Esophagus squamous epithelium (tissue), 5 donors: ENCODE data around the gene PLGRKT. TPM values are rescaled to one million over a fixed set of nuclear protein-coding genes. Genes with fewer than 3 reads are reported as not detected.
"Not testable (repeated sequence)": the region's sequence is repeated elsewhere in the genome, so short reads cannot be mapped to it uniquely, and the experiment has no call there.

Source experiments
- DNase-seq: peaks from one replicate; lab custom pipeline; 2025; lab: John Stamatoyannopoulos, UW
- H3K27ac ChIP-seq, 4 donors: fragments of 200-600 bp; sonication (generic); one replicate each; pipeline ENCODE4 v1.5.1; 2016 to 2019; ENCODE audit warnings: mild to moderate bottlenecking in 1 of 4
- H3K27me3 ChIP-seq, 4 donors: fragments of 200-600 bp; sonication (generic); 1 replicate in 3 of 4; 2 replicates in 1 of 4; pipeline versions ENCODE4 v1.5.1 to v1.6.0; 2017 to 2021; ENCODE audit warnings: antibody characterized with exemption in 1 of 4
- H3K36me3 ChIP-seq, 3 donors: fragments of 200-600 bp; sonication (generic); one replicate each; pipeline ENCODE4 v1.5.1; 2016 to 2019
- H3K4me1 ChIP-seq, 3 donors: fragments of 200-600 bp; sonication (generic); one replicate each; pipeline ENCODE4 v1.5.1; 2017 to 2019
- H3K4me3 ChIP-seq, 4 donors: fragments of 200-600 bp; sonication (generic); 1 replicate in 3 of 4; 2 replicates in 1 of 4; pipeline ENCODE4 v1.5.1; 2016 to 2019; ENCODE audit warnings: mild to moderate bottlenecking in 2 of 4, moderate library complexity in 1 of 4
- H3K9me3 ChIP-seq, 3 donors: fragments of 200-600 bp; sonication (generic); one replicate each; pipeline ENCODE4 v1.5.1; 2016 to 2019
- POLR2A ChIP-seq, 4 donors: fragments of 450-650 bp; IDR thresholded peaks; one replicate each; pipeline ENCODE4 v1.6.1; 2017; ENCODE audit warnings: antibody characterized with exemption in 4 of 4, mild to moderate bottlenecking in 4 of 4, moderate library complexity in 3 of 4
- WGBS, 2 donors: methylation state at CpG; one replicate each; pipeline ENCODE4 v1.1.5; 2018; 5-methylcytosine and 5-hydroxymethylcytosine counted together
- intact Hi-C: fragments of 100-400 bp; cut with DNase I; formaldehyde crosslinking; loops from one replicate; pipeline ENCODE4 v1.15.0; 2022
- total RNA-seq, 4 donors: library from RNA; depleted of rRNA; stranded (reverse); fragments of >200 nt; gene quantifications; one replicate each; pipeline ENCODE4 v1.1.0, GENCODE V29; 2016
- TF ChIP-seq, protein P1 (sequence below), 6 experiments: fragments of 450-650 bp in 4 of 6; fragments of 200-600 bp in 2 of 6; sonication (generic) in 2 of 6; IDR thresholded peaks; one replicate each; pipeline ENCODE4 v1.5.1; 2016 to 2019; ENCODE audit warnings: antibody characterized with exemption in 6 of 6, mild to moderate bottlenecking in 4 of 6, moderate library complexity in 4 of 6
- donor health status: DM: yes; HTN: yes; CAD: no.

Gene PLGRKT
- total RNA-seq, 4 donors from 2014 or later: 13.4 to 25.6 (median 20.0) TPM

DNA sequence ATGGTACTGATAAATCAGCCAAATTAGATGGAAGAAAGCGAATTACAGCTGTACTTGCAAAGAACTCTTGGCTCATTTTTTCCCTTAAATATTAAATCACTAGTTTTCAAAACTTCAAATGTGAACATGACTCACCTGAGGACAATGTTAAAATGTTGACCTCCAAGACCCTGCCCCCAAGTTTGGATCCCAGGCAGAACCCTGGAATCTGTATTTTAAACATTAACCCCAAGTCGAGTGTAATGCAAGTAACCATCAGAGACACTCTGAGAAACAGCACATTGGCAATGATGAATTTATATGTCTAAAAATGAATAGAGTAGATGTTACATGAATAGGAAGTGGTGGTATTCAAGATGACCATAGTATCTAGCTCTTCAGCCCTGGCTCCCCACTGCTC is 10.3 kb upstream of the PLGRKT start:
- H3K36me3 ChIP-seq: no peaks in the 10 kb centered on the region
- H3K27me3 ChIP-seq: no peaks in the 10 kb centered on the region
- no peaks in the 10 kb centered on the region for H3K9me3 ChIP-seq
- H3K4me3 ChIP-seq: no peak overlapping the region
- no peak overlapping the region for H3K27ac ChIP-seq
- WGBS, 2 donors: 82 to 88% methylated on average over 2 of the region's 2 CpGs
- intact Hi-C loops: no loop called here
- peaks cover 12 to 52% (median 25%) of the 10 kb centered on the region in 3 donors for H3K4me1 ChIP-seq
- TF ChIP-seq, protein P1, sequence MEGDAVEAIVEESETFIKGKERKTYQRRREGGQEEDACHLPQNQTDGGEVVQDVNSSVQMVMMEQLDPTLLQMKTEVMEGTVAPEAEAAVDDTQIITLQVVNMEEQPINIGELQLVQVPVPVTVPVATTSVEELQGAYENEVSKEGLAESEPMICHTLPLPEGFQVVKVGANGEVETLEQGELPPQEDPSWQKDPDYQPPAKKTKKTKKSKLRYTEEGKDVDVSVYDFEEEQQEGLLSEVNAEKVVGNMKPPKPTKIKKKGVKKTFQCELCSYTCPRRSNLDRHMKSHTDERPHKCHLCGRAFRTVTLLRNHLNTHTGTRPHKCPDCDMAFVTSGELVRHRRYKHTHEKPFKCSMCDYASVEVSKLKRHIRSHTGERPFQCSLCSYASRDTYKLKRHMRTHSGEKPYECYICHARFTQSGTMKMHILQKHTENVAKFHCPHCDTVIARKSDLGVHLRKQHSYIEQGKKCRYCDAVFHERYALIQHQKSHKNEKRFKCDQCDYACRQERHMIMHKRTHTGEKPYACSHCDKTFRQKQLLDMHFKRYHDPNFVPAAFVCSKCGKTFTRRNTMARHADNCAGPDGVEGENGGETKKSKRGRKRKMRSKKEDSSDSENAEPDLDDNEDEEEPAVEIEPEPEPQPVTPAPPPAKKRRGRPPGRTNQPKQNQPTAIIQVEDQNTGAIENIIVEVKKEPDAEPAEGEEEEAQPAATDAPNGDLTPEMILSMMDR (IDR thresholded peaks at IDR 0.05): no peak
- TF ChIP-seq POLR2A (IDR thresholded peaks at IDR 0.05): no peak
- no peak for DNase-seq

DNA sequence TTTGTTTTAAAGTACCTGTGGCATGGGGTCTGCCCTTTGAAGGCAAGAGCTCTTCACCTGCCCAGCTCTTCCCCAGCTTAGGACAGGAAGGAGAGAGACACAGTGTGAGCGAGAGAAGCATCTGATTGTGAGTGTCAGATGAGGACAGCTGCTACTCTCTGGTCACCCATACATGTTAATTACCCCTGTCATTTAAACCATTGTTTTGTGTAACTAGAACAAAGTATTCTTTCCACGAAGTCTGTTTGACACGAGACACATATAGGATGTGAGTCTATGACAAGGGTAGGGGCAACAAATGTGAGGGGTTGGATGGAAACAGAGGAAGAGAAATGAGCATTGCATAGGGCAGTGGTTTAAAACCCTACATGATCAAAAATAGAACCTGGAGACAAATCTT is 9.6 kb upstream of the PLGRKT start:
- intact Hi-C loops: no loop called here
- no peak overlapping the region for H3K27ac ChIP-seq
- H3K4me1 ChIP-seq: peaks cover 12 to 45% (median 22%) of the 10 kb centered on the region in 3 donors
- no peak for DNase-seq
- TF ChIP-seq POLR2A (IDR thresholded peaks at IDR 0.05): no peak
- TF ChIP-seq, protein P1 (IDR thresholded peaks at IDR 0.05): no peak
- no peaks in the 10 kb centered on the region for H3K36me3 ChIP-seq
- no peaks in the 10 kb centered on the region for H3K9me3 ChIP-seq
- H3K4me3 ChIP-seq: no peak overlapping the region
- H3K27me3 ChIP-seq: no peaks in the 10 kb centered on the region
- 77 to 83% methylated on average over 3 of the region's 3 CpGs for WGBS, 2 donors

DNA sequence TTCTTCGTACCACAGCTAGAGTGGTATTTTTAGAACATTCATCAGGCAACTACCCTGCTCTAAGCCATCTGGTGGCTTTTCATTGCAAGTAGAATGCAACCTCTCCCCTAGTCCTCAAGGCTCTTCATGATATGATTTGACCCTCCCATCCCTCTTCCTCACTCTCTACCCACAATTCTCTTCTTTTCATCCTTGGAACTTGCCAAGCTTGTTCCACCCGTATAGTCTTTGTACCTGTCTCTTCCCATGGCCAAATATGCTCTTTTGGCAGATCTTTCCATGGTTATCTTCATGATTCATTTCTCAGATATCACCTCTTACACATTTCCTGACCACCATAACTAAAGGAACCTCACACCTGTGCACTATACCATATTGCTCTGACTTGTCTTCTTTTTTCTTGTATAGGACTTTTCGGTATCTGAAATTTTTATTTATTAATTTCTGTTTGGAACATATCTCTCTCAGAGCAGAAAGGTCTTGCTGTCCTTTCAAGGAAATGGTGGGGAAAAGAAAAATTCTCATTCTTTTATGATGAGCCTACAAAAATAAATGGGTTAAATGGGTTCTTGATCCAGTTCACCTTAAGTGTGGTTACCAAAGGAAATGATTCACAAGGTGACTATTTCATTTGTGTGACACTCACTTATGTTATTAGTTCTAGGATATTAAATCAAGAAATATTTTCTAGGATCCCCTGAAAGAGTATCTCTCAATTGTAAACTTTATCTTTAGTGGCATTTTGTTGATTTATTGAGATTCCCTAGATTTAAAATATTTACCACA is 8.9 kb upstream of the PLGRKT start:
- H3K36me3 ChIP-seq: no peaks in the 10 kb centered on the region
- intact Hi-C loops: no loop called here
- no peaks in the 10 kb centered on the region for H3K9me3 ChIP-seq
- H3K27ac ChIP-seq: no peak overlapping the region
- WGBS, 2 donors: 68 to 74% methylated on average over 3 of the region's 3 CpGs
- peaks cover 12 to 38% (median 17%) of the 10 kb centered on the region in 3 donors for H3K4me1 ChIP-seq
- TF ChIP-seq POLR2A (IDR thresholded peaks at IDR 0.05): no peak
- TF ChIP-seq, protein P1 (IDR thresholded peaks at IDR 0.05): no peak
- no peak for DNase-seq
- no peaks in the 10 kb centered on the region for H3K27me3 ChIP-seq
- no peak overlapping the region for H3K4me3 ChIP-seq

DNA sequence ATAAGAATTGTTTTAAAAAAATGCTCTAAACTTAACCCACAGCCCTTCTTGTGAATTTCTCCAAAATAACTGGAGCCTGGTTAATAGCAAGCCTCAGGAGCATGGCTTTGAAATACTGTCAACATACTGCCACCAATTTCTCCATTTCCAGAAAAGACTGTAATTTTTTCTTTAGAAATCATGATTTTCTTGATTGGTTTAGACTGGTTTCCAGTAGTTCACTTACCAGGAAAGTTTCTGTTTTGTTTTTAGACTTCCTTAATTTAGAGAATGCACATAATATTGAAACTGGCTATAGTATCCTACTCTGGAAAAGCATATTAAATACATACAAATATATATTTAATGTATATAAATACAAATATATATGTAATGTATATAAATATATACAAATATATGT is 8.2 kb upstream of the PLGRKT start:
- DNase-seq: no peak
- H3K9me3 ChIP-seq: no peaks in the 10 kb centered on the region
- H3K4me3 ChIP-seq: no peak overlapping the region
- peaks cover 9 to 31% (median 11%) of the 10 kb centered on the region in 3 donors for H3K4me1 ChIP-seq
- H3K27me3 ChIP-seq: no peaks in the 10 kb centered on the region
- no peak overlapping the region for H3K27ac ChIP-seq
- no peak for TF ChIP-seq POLR2A (IDR thresholded peaks at IDR 0.05)
- H3K36me3 ChIP-seq: no peaks in the 10 kb centered on the region
- intact Hi-C loops: no loop called here

DNA sequence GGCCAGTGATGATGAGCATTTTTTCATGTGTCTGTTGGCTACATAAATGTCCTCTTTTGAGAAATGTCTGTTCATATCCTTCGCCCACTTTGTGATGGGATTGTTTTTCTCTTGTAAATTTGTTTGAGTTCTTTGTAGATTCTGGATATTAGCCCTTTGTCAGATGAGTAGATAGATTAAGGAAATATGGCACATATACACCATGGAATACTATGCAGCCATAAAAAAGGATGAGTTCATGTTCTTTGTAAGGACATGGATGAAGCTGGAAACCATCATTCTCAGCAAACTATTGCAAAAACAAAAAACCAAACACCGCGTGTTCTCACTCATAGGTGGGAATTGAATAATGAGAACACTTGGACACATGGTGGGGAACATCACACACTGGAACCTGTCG is 7.4 kb upstream of the PLGRKT start:
- H3K27me3 ChIP-seq, intact Hi-C loops, H3K36me3 ChIP-seq, H3K27ac ChIP-seq, H3K9me3 ChIP-seq, H3K4me3 ChIP-seq, DNase-seq: not testable (repeated sequence)
- 88 to 100% methylated on average over 4 of the region's 4 CpGs for WGBS, 2 donors
- peaks cover 5 to 26% (median 7%) of the 10 kb centered on the region in 3 donors for H3K4me1 ChIP-seq

DNA sequence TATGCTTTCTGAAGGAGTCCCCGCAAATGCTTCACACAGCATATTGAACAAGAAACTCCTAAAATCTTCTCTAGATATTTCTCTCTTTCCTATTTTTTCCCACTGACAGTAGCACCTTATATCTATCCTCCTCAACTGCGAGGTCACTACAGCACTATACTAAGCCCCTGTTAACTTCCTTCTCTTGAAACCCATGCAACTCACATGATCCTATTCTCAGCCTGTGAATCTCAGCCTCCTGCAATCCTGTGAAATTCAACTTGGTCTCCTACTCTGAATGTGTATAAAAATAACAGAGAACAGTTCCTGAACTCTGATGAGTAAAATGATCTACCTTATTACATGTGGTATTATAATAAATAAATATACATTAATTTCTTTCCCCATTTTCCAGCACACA is 6.1 kb upstream of the PLGRKT start:
- no peak for DNase-seq
- H3K27ac ChIP-seq: no peak overlapping the region
- H3K4me1 ChIP-seq: peaks cover 0 to 17% (median 5%) of the 10 kb centered on the region in 3 donors
- no peaks in the 10 kb centered on the region for H3K9me3 ChIP-seq
- WGBS, 2 donors: 73% methylated on average over 2 of the region's 2 CpGs
- H3K27me3 ChIP-seq: no peaks in the 10 kb centered on the region
- TF ChIP-seq POLR2A (IDR thresholded peaks at IDR 0.05): no peak
- TF ChIP-seq, protein P1 (IDR thresholded peaks at IDR 0.05): no peak
- no peaks in the 10 kb centered on the region for H3K36me3 ChIP-seq
- no peak overlapping the region for H3K4me3 ChIP-seq
- intact Hi-C loops: no loop called here
